RWPE2 (cell line): ENCODE data around the gene LIN52.

Source experiments
- ATAC-seq: fragments of 200-7000 bp; cut with Tn5 transposase; 3 replicates; pipeline ENCODE4 v1.9.1; 2021; ENCODE audit warnings: low read depth
- DNase-seq: peaks from one replicate; pipeline ENCODE4 v3.0.0-alpha.2; 2020; ENCODE audit warnings: low spot score
- H3K27ac ChIP-seq: fragments of 450-650 bp; 2 replicates; pipeline ENCODE4 v1.5.1; 2017; ENCODE audit warnings: mild to moderate bottlenecking; ENCODE audit not compliant: poor library complexity, severe bottlenecking
- H3K27me3 ChIP-seq: fragments of 250-450 bp; sonication (Bioruptor Pico); 2 replicates; pipeline ENCODE4 v1.5.1; 2021; ENCODE audit warnings: mild to moderate bottlenecking, moderate library complexity; ENCODE audit not compliant: insufficient read depth, poor library complexity, severe bottlenecking
- H3K36me3 ChIP-seq: fragments of 250-450 bp; sonication (Bioruptor Pico); 2 replicates; pipeline ENCODE4 v1.5.1; 2020; ENCODE audit warnings: low read depth, mild to moderate bottlenecking, moderate library complexity
- H3K4me1 ChIP-seq: fragments of 250-450 bp; sonication (Bioruptor Pico); 2 replicates; pipeline ENCODE4 v1.5.1; 2021; ENCODE audit warnings: mild to moderate bottlenecking, moderate library complexity; ENCODE audit not compliant: insufficient read depth, poor library complexity, severe bottlenecking
- H3K4me3 ChIP-seq: fragments of 250-450 bp; sonication (Bioruptor Pico); 2 replicates; pipeline ENCODE4 v1.5.1; 2021; ENCODE audit warnings: mild to moderate bottlenecking, moderate library complexity; ENCODE audit not compliant: severe bottlenecking
- H3K9me3 ChIP-seq: fragments of 250-450 bp; sonication (Bioruptor Pico); 2 replicates; pipeline ENCODE4 v1.5.1; 2021; ENCODE audit warnings: mild to moderate bottlenecking, moderate library complexity; ENCODE audit not compliant: severe bottlenecking
- TF ChIP-seq, protein P1 (sequence below): fragments of 450-650 bp; IDR thresholded peaks from one replicate; pipeline ENCODE4 v1.5.1; 2017; ENCODE audit warnings: mild to moderate bottlenecking, moderate library complexity; ENCODE audit not compliant: poor library complexity, severe bottlenecking

LIN52 gene

GRCh38 chr14:74249433-74250375 is 164.9 kb downstream of the LIN52 start:
- Histone ChIP-seq H3K27ac (no peak overlapping the region), H3K4me3 (no peak overlapping the region), H3K9me3 (no peaks in the 10 kb centered on the region), H3K36me3 (no peaks in the 10 kb centered on the region), H3K4me1 (no peaks in the 10 kb centered on the region), H3K27me3 (peaks cover 16% of the 10 kb centered on the region)
- ATAC-seq (no peak), DNase-seq (no peak)
- TF ChIP-seq, protein P1, sequence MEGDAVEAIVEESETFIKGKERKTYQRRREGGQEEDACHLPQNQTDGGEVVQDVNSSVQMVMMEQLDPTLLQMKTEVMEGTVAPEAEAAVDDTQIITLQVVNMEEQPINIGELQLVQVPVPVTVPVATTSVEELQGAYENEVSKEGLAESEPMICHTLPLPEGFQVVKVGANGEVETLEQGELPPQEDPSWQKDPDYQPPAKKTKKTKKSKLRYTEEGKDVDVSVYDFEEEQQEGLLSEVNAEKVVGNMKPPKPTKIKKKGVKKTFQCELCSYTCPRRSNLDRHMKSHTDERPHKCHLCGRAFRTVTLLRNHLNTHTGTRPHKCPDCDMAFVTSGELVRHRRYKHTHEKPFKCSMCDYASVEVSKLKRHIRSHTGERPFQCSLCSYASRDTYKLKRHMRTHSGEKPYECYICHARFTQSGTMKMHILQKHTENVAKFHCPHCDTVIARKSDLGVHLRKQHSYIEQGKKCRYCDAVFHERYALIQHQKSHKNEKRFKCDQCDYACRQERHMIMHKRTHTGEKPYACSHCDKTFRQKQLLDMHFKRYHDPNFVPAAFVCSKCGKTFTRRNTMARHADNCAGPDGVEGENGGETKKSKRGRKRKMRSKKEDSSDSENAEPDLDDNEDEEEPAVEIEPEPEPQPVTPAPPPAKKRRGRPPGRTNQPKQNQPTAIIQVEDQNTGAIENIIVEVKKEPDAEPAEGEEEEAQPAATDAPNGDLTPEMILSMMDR = no peak
